Measurements from ENCODE around the gene PTPRG. TPM values are rescaled to one million over a fixed set of nuclear protein-coding genes. Genes with fewer than 3 reads are reported as not detected.

The PTPRG gene
- total RNA-seq, 1 donor from 2014 or later, result 39.6 TPM

- H3K9ac ChIP-seq (ENCODE audit: low read length), result no peak overlapping the region
- Mint-ChIP-seq H3K4me1 (ENCODE audit: low read depth, unreplicated experiment) (peaks cover 23% of the 10 kb centered on the region), H3K4me3 (ENCODE audit: unreplicated experiment) (no peak overlapping the region), H3K9me3 (ENCODE audit: unreplicated experiment) (peaks cover 4% of the 10 kb centered on the region), H3K27me3 (ENCODE audit: low read depth, unreplicated experiment) (no peaks in the 10 kb centered on the region), H3K36me3 (ENCODE audit: low read depth, unreplicated experiment) (peaks cover 3% of the 10 kb centered on the region), H3K27ac (ENCODE audit: unreplicated experiment) (no peak overlapping the region)
- H4K20me1 ChIP-seq (ENCODE audit: insufficient read depth, low read length), result no peaks in the 10 kb centered on the region
- DNase-seq (ENCODE audit: low read depth), result peak; percentile 36
- H3K4me3 ChIP-seq (ENCODE audit: insufficient read depth, low read depth, low read length), result no peak overlapping the region
- TF ChIP-seq CTCF (IDR thresholded peaks at IDR 0.05; ENCODE audit: insufficient read depth, low read depth, low read length), result no peak
- no peak overlapping the region for H3K27ac ChIP-seq (ENCODE audit: low read depth, low read length)
- no peaks in the 10 kb centered on the region for H3K27me3 ChIP-seq (ENCODE audit: insufficient read depth, low read length)
- peaks cover 17% of the 10 kb centered on the region for H3K4me1 ChIP-seq (ENCODE audit: insufficient read depth, low read length)
- H2AFZ ChIP-seq (ENCODE audit: low read depth, low read length), result no peak overlapping the region
- H3K36me3 ChIP-seq (ENCODE audit: insufficient read depth, low read length), result no peaks in the 10 kb centered on the region
- no peaks in the 10 kb centered on the region for H3K9me3 ChIP-seq (ENCODE audit: insufficient read depth, low read depth, low read length)
- H3K79me2 ChIP-seq (ENCODE audit: insufficient read depth, low read length), result no peaks in the 10 kb centered on the region
- no peak for FAIRE-seq
- H3K4me2 ChIP-seq (ENCODE audit: low read length), result no peak overlapping the region
Observed at GRCh38 chr3:62167566-62168262, 606.3 kb downstream of the PTPRG start.

GRCh38 chr3:62168356-62168755 lies 607.0 kb downstream of the PTPRG start:
- Histone ChIP-seq H3K9me3 (ENCODE audit: insufficient read depth, low read depth, low read length) (no peaks in the 10 kb centered on the region), H3K4me2 (ENCODE audit: low read length) (no peak overlapping the region), H3K4me1 (ENCODE audit: insufficient read depth, low read length) (peaks cover 17% of the 10 kb centered on the region), H3K4me3 (ENCODE audit: insufficient read depth, low read depth, low read length) (no peak overlapping the region), H3K27ac (ENCODE audit: low read depth, low read length) (no peak overlapping the region), H3K36me3 (ENCODE audit: insufficient read depth, low read length) (no peaks in the 10 kb centered on the region), H3K79me2 (ENCODE audit: insufficient read depth, low read length) (no peaks in the 10 kb centered on the region), H3K27me3 (ENCODE audit: insufficient read depth, low read length) (no peaks in the 10 kb centered on the region), H4K20me1 (ENCODE audit: insufficient read depth, low read length) (no peaks in the 10 kb centered on the region), H2AFZ (ENCODE audit: low read depth, low read length) (no peak overlapping the region), H3K9ac (ENCODE audit: low read length) (no peak overlapping the region)
- TF ChIP-seq CTCF (IDR thresholded peaks at IDR 0.05; ENCODE audit: insufficient read depth, low read depth, low read length), result no peak
- TF ChIP-seq EZH2 (IDR thresholded peaks at IDR 0.05; ENCODE audit: insufficient read depth, low read length), result no peak
- Mint-ChIP-seq H3K4me3 (ENCODE audit: unreplicated experiment) (no peak overlapping the region), H3K27ac (ENCODE audit: unreplicated experiment) (no peak overlapping the region), H3K4me1 (ENCODE audit: low read depth, unreplicated experiment) (peaks cover 23% of the 10 kb centered on the region), H3K36me3 (ENCODE audit: low read depth, unreplicated experiment) (peaks cover 3% of the 10 kb centered on the region), H3K27me3 (ENCODE audit: low read depth, unreplicated experiment) (no peaks in the 10 kb centered on the region), H3K9me3 (ENCODE audit: unreplicated experiment) (peaks cover 2% of the 10 kb centered on the region)
- DNase-seq (ENCODE audit: low read depth) (no peak), FAIRE-seq (no peak)

- Histone ChIP-seq H3K4me1 (ENCODE audit: insufficient read depth, low read length) (peaks cover 17% of the 10 kb centered on the region), H3K9me3 (ENCODE audit: insufficient read depth, low read depth, low read length) (no peaks in the 10 kb centered on the region), H3K36me3 (ENCODE audit: insufficient read depth, low read length) (no peaks in the 10 kb centered on the region), H3K9ac (ENCODE audit: low read length) (no peak overlapping the region), H3K4me2 (ENCODE audit: low read length) (peak overlapping the region; percentile 63), H4K20me1 (ENCODE audit: insufficient read depth, low read length) (no peaks in the 10 kb centered on the region), H3K79me2 (ENCODE audit: insufficient read depth, low read length) (no peaks in the 10 kb centered on the region), H3K27me3 (ENCODE audit: insufficient read depth, low read length) (no peaks in the 10 kb centered on the region), H3K4me3 (ENCODE audit: insufficient read depth, low read depth, low read length) (no peak overlapping the region), H2AFZ (ENCODE audit: low read depth, low read length) (no peak overlapping the region), H3K27ac (ENCODE audit: low read depth, low read length) (peak overlapping the region; percentile 27)
- Mint-ChIP-seq H3K9me3 (ENCODE audit: unreplicated experiment) (no peaks in the 10 kb centered on the region), H3K36me3 (ENCODE audit: low read depth, unreplicated experiment) (peaks cover 2% of the 10 kb centered on the region), H3K27ac (ENCODE audit: unreplicated experiment) (peak overlapping the region; percentile 23), H3K4me1 (ENCODE audit: low read depth, unreplicated experiment) (peaks cover 23% of the 10 kb centered on the region), H3K4me3 (ENCODE audit: unreplicated experiment) (no peak overlapping the region), H3K27me3 (ENCODE audit: low read depth, unreplicated experiment) (no peaks in the 10 kb centered on the region)
- TF ChIP-seq EZH2 (IDR thresholded peaks at IDR 0.05; ENCODE audit: insufficient read depth, low read length) (no peak), CTCF (IDR thresholded peaks at IDR 0.05; ENCODE audit: insufficient read depth, low read depth, low read length) (no peak)
- FAIRE-seq (peak; percentile 79), DNase-seq (ENCODE audit: low read depth) (peak; percentile 74)
Observed at GRCh38 chr3:62169906-62170660, 608.7 kb downstream of the PTPRG start.
